GM23338 (cell line): ENCODE results near the gene HNRNPF. TPM values are rescaled to one million over a fixed set of nuclear protein-coding genes. Genes with fewer than 3 reads are reported as not detected.

Experiments used
- ATAC-seq: fragments of 200-7000 bp; cut with Tn5 transposase; 3 replicates; pipeline ENCODE4 v1.9.1; 2020
- DNase-seq: peaks from one replicate; pipeline ENCODE4 v3.0.0-alpha.2; 2015; ENCODE audit warnings: low spot score
- H2AFZ ChIP-seq: fragments of 200-600 bp; sonication (generic); 2 replicates; pipeline ENCODE4 v1.8.0; 2016; ENCODE audit warnings: antibody characterized with exemption, mild to moderate bottlenecking, moderate library complexity
- H3F3A ChIP-seq: fragments of 200-600 bp; sonication (generic); replicated peaks from 2 replicates; pipeline ENCODE4 v1.8.0; 2017; ENCODE audit warnings: antibody characterized with exemption, mixed run types, low read depth
- H3K27ac ChIP-seq: fragments of 200-600 bp; sonication (generic); 2 replicates; pipeline ENCODE4 v1.6.1; 2016; ENCODE audit warnings: low read depth
- H3K27me3 ChIP-seq: fragments of 200-600 bp; sonication (generic); 2 replicates; pipeline ENCODE4 v1.8.0; 2016; ENCODE audit warnings: mild to moderate bottlenecking, mixed run types, moderate library complexity; ENCODE audit not compliant: insufficient read depth
- H3K36me3 ChIP-seq: fragments of 200-600 bp; sonication (generic); 2 replicates; pipeline ENCODE4 v1.8.0; 2016; ENCODE audit warnings: mild to moderate bottlenecking; ENCODE audit not compliant: insufficient read depth
- H3K4me1 ChIP-seq: fragments of 200-600 bp; sonication (generic); 2 replicates; pipeline ENCODE4 v1.8.0; 2016; ENCODE audit warnings: mild to moderate bottlenecking, moderate library complexity; ENCODE audit not compliant: insufficient read depth
- H3K4me2 ChIP-seq: fragments of 200-600 bp; sonication (generic); 2 replicates; pipeline ENCODE4 v1.7.1; 2017; ENCODE audit warnings: mixed run types
- H3K4me3 ChIP-seq: fragments of 200-600 bp; sonication (generic); 2 replicates; pipeline ENCODE4 v1.6.1; 2016; ENCODE audit warnings: mixed run types
- H3K79me2 ChIP-seq: fragments of 200-600 bp; sonication (generic); replicated peaks from 2 replicates; pipeline ENCODE4 v1.8.0; 2017; ENCODE audit warnings: mild to moderate bottlenecking; ENCODE audit not compliant: insufficient read depth
- H3K9me2 ChIP-seq: fragments of 200-600 bp; sonication (generic); 2 replicates; pipeline ENCODE4 v1.8.0; 2017; ENCODE audit not compliant: insufficient read depth
- H4K20me1 ChIP-seq: fragments of 200-600 bp; sonication (generic); replicated peaks from 2 replicates; pipeline ENCODE4 v1.8.0; 2017; ENCODE audit warnings: mild to moderate bottlenecking; ENCODE audit not compliant: insufficient read depth
- H3K27ac Mint-ChIP-seq: 2 replicates; pipeline ENCODE4 v1.8.0; 2020; ENCODE audit warnings: inconsistent platforms, mild to moderate bottlenecking, moderate library complexity, mixed read lengths
- H3K27me3 Mint-ChIP-seq: 3 replicates; pipeline ENCODE4 v1.8.0; 2022; ENCODE audit warnings: low read depth, mild to moderate bottlenecking, moderate library complexity, mixed read lengths, inconsistent platforms; ENCODE audit not compliant: insufficient read depth, poor library complexity
- H3K36me3 Mint-ChIP-seq: 3 replicates; pipeline ENCODE4 v1.8.0; 2021; ENCODE audit warnings: low read depth, mild to moderate bottlenecking, inconsistent platforms, moderate library complexity, mixed read lengths
- H3K4me1 Mint-ChIP-seq: 3 replicates; pipeline ENCODE4 v1.8.0; 2020; ENCODE audit warnings: mild to moderate bottlenecking, inconsistent platforms, mixed read lengths
- H3K4me3 Mint-ChIP-seq: 3 replicates; pipeline ENCODE4 v1.8.0; 2021; ENCODE audit warnings: moderate library complexity, mild to moderate bottlenecking, inconsistent platforms, mixed read lengths
- H3K9me3 Mint-ChIP-seq: 3 replicates; pipeline ENCODE4 v1.8.0; 2020; ENCODE audit warnings: moderate library complexity, mild to moderate bottlenecking, inconsistent platforms, mixed read lengths
- CREB1 ChIP-seq: fragments of 250-450 bp; sonication (Bioruptor Pico); IDR thresholded peaks from 2 replicates; pipeline ENCODE4 v1.5.0; 2020; ENCODE audit warnings: low read depth, mild to moderate bottlenecking, moderate library complexity
- EZH2 ChIP-seq: fragments of 200-600 bp; sonication (generic); IDR thresholded peaks from one replicate; pipeline ENCODE4 v1.8.0; 2017; ENCODE audit warnings: antibody characterized with exemption, mild to moderate bottlenecking, low read depth; ENCODE audit not compliant: unreplicated experiment
- EZH2phosphoT487 ChIP-seq: fragments of 200-600 bp; sonication (generic); IDR thresholded peaks from one replicate; pipeline ENCODE4 v1.8.1; 2018; ENCODE audit warnings: antibody characterized with exemption; ENCODE audit not compliant: unreplicated experiment
- JUNB ChIP-seq: IDR thresholded peaks from one replicate; pipeline ENCODE4 v1.6.1; 2016; ENCODE audit warnings: antibody characterized with exemption; ENCODE audit not compliant: unreplicated experiment
- NANOG ChIP-seq: IDR thresholded peaks from 2 replicates; pipeline ENCODE4 v1.6.1; 2016; ENCODE audit warnings: antibody characterized with exemption, borderline replicate concordance
- POLR2AphosphoS5 ChIP-seq: IDR thresholded peaks from 2 replicates; pipeline ENCODE4 v1.6.1; 2016; ENCODE audit warnings: antibody characterized with exemption, low read depth
- STAT1 ChIP-seq: IDR thresholded peaks from one replicate; pipeline ENCODE4 v1.6.1; 2016; ENCODE audit warnings: antibody characterized with exemption; ENCODE audit not compliant: unreplicated experiment
- ZNF114 ChIP-seq: fragments of 250-450 bp; sonication (Bioruptor Pico); IDR thresholded peaks from 2 replicates; pipeline ENCODE4 v1.5.0; 2020; ENCODE audit warnings: mild to moderate bottlenecking, moderate library complexity
- ZNF331 ChIP-seq: fragments of 250-450 bp; sonication (Bioruptor Pico); IDR thresholded peaks from 2 replicates; pipeline ENCODE4 v1.5.0; 2020; ENCODE audit warnings: low read depth, mild to moderate bottlenecking, moderate library complexity
- polyA plus RNA-seq: library from polyadenylated mRNA; unstranded; fragments of >200 nt; fragmentation: Nextera tagmentation; extraction: Ambion mirVana; gene quantifications from 2 replicates; pipeline ENCODE4 v1.2.1, GENCODE V29; 2016
- total RNA-seq: library from RNA; depleted of rRNA; stranded (reverse); fragments of >200 nt; shearing (Covaris generic); gene quantifications from 2 replicates; pipeline ENCODE4 v1.2.3, GENCODE V29; 2014
- TF ChIP-seq, protein P1 (sequence below): IDR thresholded peaks from one replicate; pipeline ENCODE4 v1.6.1; 2018; ENCODE audit warnings: antibody characterized with exemption; ENCODE audit not compliant: unreplicated experiment
- TF ChIP-seq, protein P2 (sequence below), 2 experiments: fragments of 200-600 bp in 1 of 2; sonication (generic) in 1 of 2; conservative IDR thresholded peaks; 2 replicates each; pipeline versions ENCODE4 v1.5.1 to v1.6.1; 2016 to 2017; ENCODE audit warnings: antibody characterized with exemption in 2 of 2, low read depth in 2 of 2, mild to moderate bottlenecking in 2 of 2, moderate library complexity in 1 of 2
- TF ChIP-seq, protein P3 (sequence below): IDR thresholded peaks from 2 replicates; pipeline ENCODE4 v1.6.1; 2016; ENCODE audit warnings: antibody characterized with exemption

Gene HNRNPF
- total and polyA plus RNA-seq, 2 experiments from 2014 or later, result 210 to 378 TPM

DNA sequence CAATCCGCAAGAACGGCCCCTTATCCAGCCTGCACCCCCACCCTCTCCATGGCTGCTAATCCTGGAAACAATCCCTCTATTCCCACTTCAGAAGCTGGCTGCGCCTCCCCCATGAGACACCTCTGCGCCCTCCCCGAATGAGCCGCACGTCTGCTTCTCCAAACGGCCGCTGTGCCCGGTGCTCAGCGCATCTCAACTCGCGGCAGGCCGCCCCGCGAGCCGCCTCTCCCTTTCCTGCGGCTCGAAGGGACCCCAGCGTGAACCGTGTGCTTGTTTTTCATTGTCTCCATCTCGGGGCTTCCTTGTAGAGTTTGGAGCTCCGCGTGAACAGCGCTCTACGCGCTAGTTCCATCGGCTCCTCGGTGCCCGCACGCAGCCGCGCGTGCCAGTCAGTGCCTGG, 58.3 kb downstream of the HNRNPF start (continued):
- TF ChIP-seq CREB1 (CRISPR knock-in tag) (no peak), ZNF331 (no peak), JUNB (no peak), NANOG (no peak), EZH2phosphoT487 (no peak), POLR2AphosphoS5 (no peak), ZNF114 (no peak)
- TF ChIP-seq, protein P1, sequence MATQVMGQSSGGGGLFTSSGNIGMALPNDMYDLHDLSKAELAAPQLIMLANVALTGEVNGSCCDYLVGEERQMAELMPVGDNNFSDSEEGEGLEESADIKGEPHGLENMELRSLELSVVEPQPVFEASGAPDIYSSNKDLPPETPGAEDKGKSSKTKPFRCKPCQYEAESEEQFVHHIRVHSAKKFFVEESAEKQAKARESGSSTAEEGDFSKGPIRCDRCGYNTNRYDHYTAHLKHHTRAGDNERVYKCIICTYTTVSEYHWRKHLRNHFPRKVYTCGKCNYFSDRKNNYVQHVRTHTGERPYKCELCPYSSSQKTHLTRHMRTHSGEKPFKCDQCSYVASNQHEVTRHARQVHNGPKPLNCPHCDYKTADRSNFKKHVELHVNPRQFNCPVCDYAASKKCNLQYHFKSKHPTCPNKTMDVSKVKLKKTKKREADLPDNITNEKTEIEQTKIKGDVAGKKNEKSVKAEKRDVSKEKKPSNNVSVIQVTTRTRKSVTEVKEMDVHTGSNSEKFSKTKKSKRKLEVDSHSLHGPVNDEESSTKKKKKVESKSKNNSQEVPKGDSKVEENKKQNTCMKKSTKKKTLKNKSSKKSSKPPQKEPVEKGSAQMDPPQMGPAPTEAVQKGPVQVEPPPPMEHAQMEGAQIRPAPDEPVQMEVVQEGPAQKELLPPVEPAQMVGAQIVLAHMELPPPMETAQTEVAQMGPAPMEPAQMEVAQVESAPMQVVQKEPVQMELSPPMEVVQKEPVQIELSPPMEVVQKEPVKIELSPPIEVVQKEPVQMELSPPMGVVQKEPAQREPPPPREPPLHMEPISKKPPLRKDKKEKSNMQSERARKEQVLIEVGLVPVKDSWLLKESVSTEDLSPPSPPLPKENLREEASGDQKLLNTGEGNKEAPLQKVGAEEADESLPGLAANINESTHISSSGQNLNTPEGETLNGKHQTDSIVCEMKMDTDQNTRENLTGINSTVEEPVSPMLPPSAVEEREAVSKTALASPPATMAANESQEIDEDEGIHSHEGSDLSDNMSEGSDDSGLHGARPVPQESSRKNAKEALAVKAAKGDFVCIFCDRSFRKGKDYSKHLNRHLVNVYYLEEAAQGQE, result no peak
- TF ChIP-seq, protein P2, sequence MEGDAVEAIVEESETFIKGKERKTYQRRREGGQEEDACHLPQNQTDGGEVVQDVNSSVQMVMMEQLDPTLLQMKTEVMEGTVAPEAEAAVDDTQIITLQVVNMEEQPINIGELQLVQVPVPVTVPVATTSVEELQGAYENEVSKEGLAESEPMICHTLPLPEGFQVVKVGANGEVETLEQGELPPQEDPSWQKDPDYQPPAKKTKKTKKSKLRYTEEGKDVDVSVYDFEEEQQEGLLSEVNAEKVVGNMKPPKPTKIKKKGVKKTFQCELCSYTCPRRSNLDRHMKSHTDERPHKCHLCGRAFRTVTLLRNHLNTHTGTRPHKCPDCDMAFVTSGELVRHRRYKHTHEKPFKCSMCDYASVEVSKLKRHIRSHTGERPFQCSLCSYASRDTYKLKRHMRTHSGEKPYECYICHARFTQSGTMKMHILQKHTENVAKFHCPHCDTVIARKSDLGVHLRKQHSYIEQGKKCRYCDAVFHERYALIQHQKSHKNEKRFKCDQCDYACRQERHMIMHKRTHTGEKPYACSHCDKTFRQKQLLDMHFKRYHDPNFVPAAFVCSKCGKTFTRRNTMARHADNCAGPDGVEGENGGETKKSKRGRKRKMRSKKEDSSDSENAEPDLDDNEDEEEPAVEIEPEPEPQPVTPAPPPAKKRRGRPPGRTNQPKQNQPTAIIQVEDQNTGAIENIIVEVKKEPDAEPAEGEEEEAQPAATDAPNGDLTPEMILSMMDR (conservative IDR thresholded peaks at IDR 0.05; ENCODE audit: low read depth in 2 of 2), result no peak
- TF ChIP-seq, protein P3, sequence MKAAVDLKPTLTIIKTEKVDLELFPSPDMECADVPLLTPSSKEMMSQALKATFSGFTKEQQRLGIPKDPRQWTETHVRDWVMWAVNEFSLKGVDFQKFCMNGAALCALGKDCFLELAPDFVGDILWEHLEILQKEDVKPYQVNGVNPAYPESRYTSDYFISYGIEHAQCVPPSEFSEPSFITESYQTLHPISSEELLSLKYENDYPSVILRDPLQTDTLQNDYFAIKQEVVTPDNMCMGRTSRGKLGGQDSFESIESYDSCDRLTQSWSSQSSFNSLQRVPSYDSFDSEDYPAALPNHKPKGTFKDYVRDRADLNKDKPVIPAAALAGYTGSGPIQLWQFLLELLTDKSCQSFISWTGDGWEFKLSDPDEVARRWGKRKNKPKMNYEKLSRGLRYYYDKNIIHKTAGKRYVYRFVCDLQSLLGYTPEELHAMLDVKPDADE, result no peak

DNA sequence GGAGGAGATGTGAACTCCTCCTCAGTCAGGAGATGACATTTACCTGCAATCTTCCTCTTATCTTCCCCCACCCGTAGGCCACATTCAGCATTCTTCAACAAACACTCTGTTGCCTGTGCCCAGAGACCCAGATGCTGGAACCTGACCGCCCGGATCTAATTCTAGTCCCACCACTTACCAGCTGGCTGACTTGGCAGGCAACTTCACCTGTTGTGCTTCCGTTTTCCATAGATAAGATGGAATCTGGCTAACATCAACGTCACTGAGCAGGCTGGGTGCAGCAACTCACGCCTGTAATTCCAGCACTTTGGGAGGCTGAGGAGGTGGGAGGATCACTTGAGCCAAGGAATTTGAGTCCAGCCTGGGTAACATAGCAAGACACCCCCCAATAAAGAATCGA, 58.8 kb downstream of the HNRNPF start:
- Histone ChIP-seq H3K9me2 (no peaks in the 10 kb centered on the region), H2AFZ (no peak overlapping the region), H3F3A (no peaks in the 10 kb centered on the region), H3K36me3 (no peaks in the 10 kb centered on the region), H3K4me3 (no peak overlapping the region), H3K79me2 (no peaks in the 10 kb centered on the region), H3K4me2 (no peak overlapping the region), H3K27me3 (no peaks in the 10 kb centered on the region), H3K4me1 (peaks cover 20% of the 10 kb centered on the region), H3K27ac (no peak overlapping the region), H4K20me1 (no peaks in the 10 kb centered on the region)
- Mint-ChIP-seq H3K4me3 (no peak overlapping the region), H3K27me3 (peaks cover 2% of the 10 kb centered on the region), H3K4me1 (peaks cover 16% of the 10 kb centered on the region), H3K27ac (no peak overlapping the region), H3K36me3 (no peaks in the 10 kb centered on the region), H3K9me3 (no peaks in the 10 kb centered on the region)
- ATAC-seq (no peak), DNase-seq (no peak)
- TF ChIP-seq STAT1 (no peak), CREB1 (CRISPR knock-in tag) (no peak), EZH2 (no peak), ZNF114 (no peak), POLR2AphosphoS5 (no peak)
- TF ChIP-seq, protein P1, result no peak
- TF ChIP-seq, protein P2 (conservative IDR thresholded peaks at IDR 0.05; ENCODE audit: low read depth in 2 of 2), result no peak
